HG02840 (cell line): Measurements from ENCODE around the gene GPR173.

Experiments used
- ATAC-seq: cut with Tn5 transposase; IDR thresholded peaks from one replicate; pipeline ENCODE4 v1.9.1; 2021; ENCODE audit warnings: mild to moderate bottlenecking, moderate library complexity, moderate number of reproducible peaks; ENCODE audit not compliant: unreplicated experiment, low FRiP score

Gene GPR173, protein sequence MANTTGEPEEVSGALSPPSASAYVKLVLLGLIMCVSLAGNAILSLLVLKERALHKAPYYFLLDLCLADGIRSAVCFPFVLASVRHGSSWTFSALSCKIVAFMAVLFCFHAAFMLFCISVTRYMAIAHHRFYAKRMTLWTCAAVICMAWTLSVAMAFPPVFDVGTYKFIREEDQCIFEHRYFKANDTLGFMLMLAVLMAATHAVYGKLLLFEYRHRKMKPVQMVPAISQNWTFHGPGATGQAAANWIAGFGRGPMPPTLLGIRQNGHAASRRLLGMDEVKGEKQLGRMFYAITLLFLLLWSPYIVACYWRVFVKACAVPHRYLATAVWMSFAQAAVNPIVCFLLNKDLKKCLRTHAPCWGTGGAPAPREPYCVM

DNA sequence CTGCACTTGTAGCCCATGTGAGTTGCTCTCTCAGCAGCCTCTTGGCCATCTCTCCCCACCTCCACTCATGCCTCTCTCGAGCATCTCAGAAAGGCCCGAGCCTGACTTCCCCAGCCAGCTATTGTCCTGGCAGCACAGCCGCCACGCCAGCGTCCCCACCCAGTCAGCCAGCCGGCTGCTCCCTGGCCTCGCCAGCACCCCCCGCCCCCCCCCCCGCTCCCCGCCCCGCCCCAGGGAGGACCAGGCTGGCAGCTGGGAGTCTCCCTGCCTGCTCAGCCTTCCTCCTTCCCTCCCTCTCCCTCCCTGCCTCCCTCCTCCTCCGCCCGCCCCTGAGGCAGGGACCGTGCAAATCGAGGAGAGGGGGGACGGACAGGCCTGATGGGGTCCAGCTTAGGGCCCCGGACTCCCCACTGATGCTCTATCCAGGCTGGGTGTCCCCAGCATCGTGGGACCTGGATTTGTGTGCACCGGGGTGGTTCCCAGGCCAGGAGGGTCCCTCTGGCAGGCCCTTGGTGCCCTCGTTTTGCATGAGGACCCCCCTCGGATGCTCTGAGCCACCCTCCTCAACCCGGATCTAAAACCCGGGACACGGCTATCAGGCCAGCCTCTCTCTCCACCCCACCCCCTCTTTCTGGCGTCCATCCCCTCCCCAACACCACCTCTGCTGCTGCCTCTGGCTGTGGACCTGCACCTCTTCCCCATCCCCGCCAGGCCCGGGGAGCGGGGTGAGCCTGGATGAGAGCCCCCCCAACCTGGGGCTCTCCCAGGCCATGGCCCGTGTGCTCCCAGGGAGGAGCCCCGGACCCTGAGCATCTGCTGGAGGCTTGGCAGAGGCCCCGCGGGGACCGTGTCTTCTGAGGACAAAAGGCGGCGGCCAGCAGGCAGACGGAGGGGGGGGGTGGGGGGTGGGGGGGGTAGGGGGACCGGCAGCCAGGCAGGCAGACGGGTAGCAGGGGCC is at the start of gene GPR173:
Gene GPR173 (plus strand): TSS at position 621 of the 958 bp plus-strand sequence. CDS start 27,833 bp downstream, outside the sequence.
- no peak for ATAC-seq

DNA sequence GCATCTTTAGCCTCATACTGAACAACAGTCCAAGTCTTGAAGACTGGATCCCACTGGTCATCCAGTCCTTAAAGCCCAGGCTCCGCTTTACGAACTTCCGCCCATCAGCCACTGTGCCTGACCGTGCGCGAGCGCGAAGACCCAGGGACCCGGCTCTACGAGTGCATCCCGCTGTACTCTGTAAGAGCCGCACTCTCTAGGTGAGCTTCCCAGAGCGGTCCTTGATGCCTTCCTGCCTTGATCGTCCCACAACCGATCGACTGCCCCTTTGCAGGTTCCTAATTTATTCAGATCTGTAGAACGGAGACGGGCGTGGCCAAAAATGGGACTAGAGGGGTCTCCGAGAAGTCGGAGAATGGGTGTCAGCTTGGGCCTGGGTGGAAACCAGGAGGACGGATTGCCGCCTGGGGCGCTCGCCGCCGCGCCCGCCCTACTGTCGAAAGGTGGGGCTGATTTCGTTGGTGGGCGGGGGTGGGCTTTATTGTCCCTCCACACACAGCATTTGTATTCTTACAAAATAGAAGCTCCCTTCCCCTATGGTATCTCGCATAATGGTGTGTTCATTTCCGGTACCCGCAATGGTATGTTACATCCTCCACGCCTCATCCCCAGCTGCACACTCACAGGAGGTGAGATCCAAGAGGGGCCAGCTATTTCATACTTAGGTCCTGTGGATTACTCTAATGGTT is 48.0 kb upstream of the GPR173 start:
- ATAC-seq = no peak

- ATAC-seq = no peak
Observed at GRCh38 chrX:53001958-53002357, 46.6 kb upstream of the GPR173 start.

DNA sequence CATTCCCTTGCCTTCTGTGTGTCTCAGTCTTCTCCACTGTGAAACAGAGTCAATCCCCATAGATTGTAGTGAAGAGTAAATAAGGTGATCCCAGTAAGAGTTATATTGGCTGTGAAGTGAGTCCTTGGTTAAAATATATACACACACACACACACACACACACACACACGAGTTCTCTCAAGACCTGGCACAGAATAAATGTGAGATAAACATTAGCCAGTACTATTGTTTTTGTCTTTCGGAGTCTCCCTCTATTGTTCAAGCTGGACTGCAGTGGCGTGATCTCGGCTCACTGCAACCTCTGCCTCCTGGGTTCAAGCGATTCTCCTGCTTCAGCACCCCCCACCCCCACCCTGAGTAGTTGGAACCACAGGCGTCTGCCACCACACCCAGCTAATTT is 45.5 kb upstream of the GPR173 start:
- ATAC-seq = no peak

- ATAC-seq = no peak
Observed at GRCh38 chrX:53004038-53004437, 44.6 kb upstream of the GPR173 start.

DNA sequence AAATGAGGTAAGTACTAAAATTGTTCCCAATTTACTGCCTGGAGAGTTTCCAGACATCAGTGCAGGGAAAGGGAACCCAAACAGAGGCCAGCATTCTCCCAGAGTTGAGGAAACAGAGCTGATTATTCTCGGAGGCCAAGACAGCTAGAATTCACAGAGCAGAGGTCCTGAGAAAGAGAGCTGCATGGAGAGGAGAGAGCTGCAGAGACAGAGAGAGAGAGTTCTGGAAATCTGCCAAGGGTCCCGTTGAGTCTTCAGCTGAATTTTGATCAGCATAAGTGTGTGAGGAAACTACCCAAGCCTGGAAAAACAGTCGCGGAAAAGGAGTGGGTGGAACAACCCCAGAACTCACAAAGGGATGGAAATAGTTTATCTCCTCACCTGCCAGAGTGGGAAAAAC is 43.8 kb upstream of the GPR173 start:
- no peak for ATAC-seq

DNA sequence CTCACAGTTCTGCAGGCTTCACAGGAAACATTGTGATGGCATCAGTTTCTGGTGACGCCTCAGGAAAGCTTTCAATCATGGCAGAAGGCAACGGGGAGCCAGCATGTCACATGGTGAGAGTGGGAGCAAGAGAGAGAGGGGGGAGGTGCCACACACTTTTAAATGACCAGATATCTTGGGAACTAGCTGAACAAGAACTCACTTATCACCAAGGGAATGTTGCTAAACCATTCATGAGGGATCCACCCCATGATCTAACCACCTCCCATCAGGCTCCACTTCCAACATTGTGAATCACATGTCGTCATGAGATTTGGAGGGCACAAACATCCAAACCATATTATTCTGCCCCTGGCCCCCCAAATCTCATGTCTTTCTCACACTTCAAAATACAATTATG is 43.3 kb upstream of the GPR173 start:
- no peak for ATAC-seq

DNA sequence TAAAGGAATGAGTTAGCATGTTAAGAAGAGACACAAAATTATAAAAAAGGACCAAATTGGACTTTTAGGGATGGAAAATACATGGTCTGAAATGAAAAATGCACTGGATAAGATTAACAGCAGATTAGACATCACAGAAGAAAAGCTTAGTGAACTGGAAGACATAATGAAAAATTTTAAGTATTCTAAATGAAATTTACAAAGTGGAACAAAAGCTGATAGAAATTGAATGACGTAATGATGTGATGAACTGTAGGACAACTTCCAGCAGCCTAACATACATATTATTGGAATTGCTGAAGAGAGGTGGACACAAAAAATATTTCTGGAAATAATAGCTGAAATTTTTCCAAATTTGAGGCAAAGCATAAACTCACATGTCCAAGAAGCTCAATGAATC is 39.6 kb upstream of the GPR173 start:
- no peak for ATAC-seq

DNA sequence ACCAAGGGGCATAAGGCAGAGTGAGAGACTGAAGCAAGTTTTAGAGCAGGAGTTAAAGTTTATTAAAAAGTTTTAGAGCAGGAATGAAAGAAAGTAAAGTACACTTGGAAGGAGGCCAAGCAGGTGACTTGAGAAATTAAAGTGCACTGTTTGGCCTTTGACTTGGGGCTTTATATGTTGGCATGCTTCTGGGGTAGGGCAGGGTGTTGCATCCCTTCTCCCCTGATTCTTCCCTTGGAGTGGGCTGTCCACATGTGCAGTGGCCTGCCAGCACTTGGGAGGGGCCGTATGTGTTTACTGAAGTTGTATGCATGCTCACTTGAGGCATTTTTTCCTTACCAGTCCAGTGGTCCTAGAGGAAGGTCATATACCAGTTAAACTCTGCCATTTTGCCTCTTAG is 35.3 kb upstream of the GPR173 start:
- ATAC-seq = no peak

DNA sequence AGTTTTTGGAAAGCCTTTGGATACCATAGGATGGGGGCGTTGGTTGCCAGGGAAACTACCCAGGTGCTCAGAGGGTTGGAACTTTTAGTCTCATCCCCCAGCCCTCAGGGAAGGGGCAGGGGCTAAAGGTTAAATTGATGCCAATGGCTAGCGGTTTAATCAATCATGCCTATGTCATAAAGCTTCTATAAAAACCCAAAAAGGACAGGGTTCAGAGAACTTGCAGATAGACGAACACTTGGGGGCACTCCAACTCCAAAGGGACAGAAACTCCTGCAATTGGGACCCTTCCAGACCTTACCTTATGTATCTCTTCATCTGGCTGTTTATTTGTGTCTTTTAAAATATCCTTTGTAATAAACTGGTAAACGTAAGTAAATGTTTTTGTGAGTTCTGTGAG is 30.0 kb upstream of the GPR173 start:
- ATAC-seq = no peak

DNA sequence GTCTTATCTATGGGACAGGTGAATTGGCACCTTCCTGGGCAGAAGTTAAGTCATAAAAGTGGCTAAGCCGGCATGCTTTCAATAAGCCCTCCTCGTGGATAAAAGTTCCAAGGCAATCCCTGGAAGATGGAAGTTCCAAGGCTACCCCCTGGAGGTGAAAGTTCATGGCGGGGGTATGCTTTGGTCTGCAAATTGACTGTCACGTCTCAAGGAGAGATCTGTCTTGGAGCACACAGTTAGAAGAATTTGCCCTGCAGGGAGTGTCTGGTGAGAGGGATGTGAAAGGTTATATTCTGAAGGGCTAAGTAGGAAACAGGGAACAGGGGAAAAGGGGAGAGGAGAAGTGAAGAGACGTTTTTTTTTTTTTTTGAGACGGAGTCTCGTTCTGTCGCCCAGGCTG is 26.2 kb upstream of the GPR173 start:
- no peak for ATAC-seq

DNA sequence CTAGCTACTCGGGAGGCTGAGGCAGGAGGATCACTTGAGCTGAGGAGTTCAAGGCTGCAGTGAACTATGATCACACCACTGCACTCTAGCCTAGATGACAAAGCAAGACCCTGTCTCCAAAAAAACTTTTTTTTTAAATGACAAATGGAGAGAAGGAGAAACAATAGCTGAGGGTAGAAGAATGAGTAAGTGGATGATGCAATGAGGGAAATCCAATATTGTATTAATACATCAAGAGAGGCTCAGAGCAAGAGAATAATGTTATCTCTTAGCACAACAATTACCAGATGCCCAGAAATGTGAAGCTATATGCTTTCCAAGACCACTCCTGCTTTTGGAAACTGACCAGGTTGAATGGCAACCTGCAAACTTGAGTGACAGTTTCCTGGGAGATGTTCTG is 19.9 kb upstream of the GPR173 start:
- ATAC-seq = no peak

GRCh38 chrX:53031380-53031779 is 17.2 kb upstream of the GPR173 start:
- ATAC-seq = no peak

DNA sequence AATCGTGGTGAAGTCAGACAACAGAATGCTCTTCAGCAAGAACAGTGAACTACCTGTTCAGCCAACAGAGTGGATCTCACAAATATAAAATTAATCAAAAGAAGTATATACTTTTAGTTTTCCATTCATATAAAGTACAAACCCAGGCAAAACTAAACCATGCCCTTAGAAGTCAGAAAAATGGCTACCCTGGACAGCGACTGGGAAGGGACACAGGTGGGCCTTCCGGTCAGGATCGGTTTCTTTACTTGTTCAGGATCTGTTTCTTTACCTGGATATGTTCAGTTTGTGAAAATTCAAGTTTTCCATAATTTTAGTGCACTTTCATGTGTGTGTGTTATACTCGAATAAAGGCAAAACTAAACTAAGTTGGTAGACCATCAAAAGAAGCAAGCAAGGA is 12.4 kb upstream of the GPR173 start:
- no peak for ATAC-seq

GRCh38 chrX:53039236-53039635 is 9.4 kb upstream of the GPR173 start:
- ATAC-seq = no peak

DNA sequence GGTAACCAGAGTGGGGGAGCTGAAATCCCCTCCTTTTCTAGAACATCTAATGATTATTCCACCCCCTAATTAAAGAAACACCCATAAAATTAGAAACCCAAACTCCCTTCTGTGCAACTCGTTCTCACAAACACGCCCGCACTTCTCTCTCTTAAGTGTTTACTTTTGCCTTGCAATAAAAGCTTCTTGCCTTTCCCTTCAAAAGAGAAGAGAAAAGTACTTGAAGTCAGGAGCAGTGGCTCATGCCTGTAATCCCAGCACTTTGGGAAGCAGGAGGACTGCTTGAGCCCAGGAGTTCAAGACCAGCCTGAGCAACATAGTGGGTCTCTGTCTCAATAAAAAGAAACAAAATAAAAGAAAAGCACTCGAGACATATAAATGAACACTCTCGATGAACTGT is 3.6 kb upstream of the GPR173 start:
- ATAC-seq = no peak

- ATAC-seq = no peak
Observed at GRCh38 chrX:53047228-53047627, 1.4 kb upstream of the GPR173 start.

DNA sequence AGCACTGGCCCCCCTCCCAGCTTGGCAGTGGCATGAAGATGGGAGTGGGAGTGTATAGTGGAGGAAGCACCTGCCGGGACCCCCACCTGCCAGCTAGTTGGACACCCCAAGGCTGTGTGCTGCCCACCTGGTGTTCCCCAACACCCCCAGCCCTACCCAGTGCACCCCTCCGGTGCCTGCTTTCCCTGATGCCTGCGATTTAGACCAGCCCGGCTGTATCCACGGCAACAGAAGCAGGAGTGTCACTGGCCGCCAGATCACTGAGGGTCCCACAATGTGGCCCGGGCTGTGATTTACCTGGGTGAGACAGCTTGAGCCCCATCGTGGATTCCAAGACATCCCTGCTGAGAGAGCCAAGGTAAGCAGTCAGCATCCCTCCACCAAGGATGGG is 533 bp downstream of the GPR173 start:
- no peak for ATAC-seq

GRCh38 chrX:53050841-53051240 is 2.3 kb downstream of the GPR173 start:
- no peak for ATAC-seq

- no peak for ATAC-seq
Observed at GRCh38 chrX:53055244-53055849, 6.8 kb downstream of the GPR173 start.

GRCh38 chrX:53056292-53056691 is 7.7 kb downstream of the GPR173 start:
- ATAC-seq = no peak
